AG09319 (cell line): Measurements from ENCODE around the gene PHF21B.

Experiments used
- DNase-seq: peaks from one replicate; pipeline ENCODE4 v3.0.0-alpha.2; 2010; ENCODE audit warnings: low read depth; ENCODE audit errors: extremely low read depth
- CTCF ChIP-seq: IDR thresholded peaks from 2 replicates; pipeline ENCODE4 v1.5.1; 2011; ENCODE audit warnings: low read depth, mild to moderate bottlenecking, inconsistent platforms, low read length, moderate library complexity

Gene PHF21B

GRCh38 chr22:44930016-44930710 lies 79.6 kb downstream of the PHF21B start:
- DNase-seq = no peak
- no peak for TF ChIP-seq CTCF

GRCh38 chr22:44929359-44930015 lies 80.3 kb downstream of the PHF21B start:
- no peak for DNase-seq

GRCh38 chr22:44928711-44929358 lies 81.0 kb downstream of the PHF21B start:
- no peak for TF ChIP-seq CTCF
- DNase-seq = no peak

More at GRCh38 chr22:44929359-44930015, 80.3 kb downstream of the PHF21B start:
- no peak for TF ChIP-seq CTCF

GRCh38 chr22:44928136-44928463 lies 81.7 kb downstream of the PHF21B start:
- no peak for DNase-seq
- TF ChIP-seq CTCF = no peak

GRCh38 chr22:44927463-44928135 lies 82.2 kb downstream of the PHF21B start:
- DNase-seq = no peak
- no peak for TF ChIP-seq CTCF

- TF ChIP-seq CTCF = no peak
- no peak for DNase-seq
Measured at GRCh38 chr22:44926491-44927415, 83.1 kb downstream of the PHF21B start.
